B cell (primary cell): ENCODE results near the gene HJURP. TPM values are rescaled to one million over a fixed set of nuclear protein-coding genes. Genes with fewer than 3 reads are reported as not detected.

Experiments
- ATAC-seq: fragments of 200-7000 bp; cut with Tn5 transposase; one replicate; pipeline ENCODE4 v1.10.0; 2021; ENCODE audit warnings: low read depth, mild to moderate bottlenecking, moderate number of reproducible peaks, moderate library complexity
- CTCF ChIA-PET: fragments of 350-600 bp; sonication (Branson Sonifier 250); formaldehyde crosslinking; loops from one replicate; lab custom pipeline; 2021; ENCODE audit warnings: antibody characterized with exemption, inconsistent platforms; lab: Charles Lee
- POLR2A ChIA-PET: fragments of 350-600 bp; sonication (Branson Sonifier 250); formaldehyde crosslinking; loops from one replicate; lab custom pipeline; 2021; ENCODE audit warnings: antibody characterized with exemption; lab: Charles Lee
- DNase-seq: peaks from one replicate; pipeline ENCODE4 v3.0.0; 2013
- H2AFZ ChIP-seq: 2 replicates; pipeline ENCODE4 v1.6.1; 2012; ENCODE audit warnings: mild to moderate bottlenecking, low read depth, low read length; ENCODE audit not compliant: insufficient read depth, poor library complexity, severe bottlenecking
- H3K27ac ChIP-seq, 2 donors: 1 replicate in 1 of 2; 2 replicates in 1 of 2; pipeline ENCODE4 v1.5.1; 2012 to 2013; ENCODE audit warnings: low read length in 2 of 2, mild to moderate bottlenecking in 2 of 2, moderate library complexity in 1 of 2
- H3K27me3 ChIP-seq, 4 experiments: fragments of 200-600 bp in 1 of 4; sonication (generic) in 1 of 4; replicated peaks in 1 of 4; 1 replicate in 2 of 4; 2 replicates in 2 of 4; pipeline versions ENCODE4 v1.6.1 to v1.7.0; 2013 to 2016; ENCODE audit warnings: low read length in 3 of 4, mild to moderate bottlenecking in 2 of 4, mixed read lengths in 1 of 4, moderate library complexity in 1 of 4; ENCODE audit not compliant: insufficient read depth in 4 of 4, control insufficient read depth in 3 of 4; ENCODE audit errors: control extremely low read depth in 1 of 4
- H3K36me3 ChIP-seq, 2 experiments: replicated peaks in 1 of 2; 1 replicate in 1 of 2; 2 replicates in 1 of 2; pipeline versions ENCODE4 v1.6.1 to v1.7.1; 2013; ENCODE audit warnings: low read length in 1 of 2; ENCODE audit not compliant: insufficient read depth in 2 of 2, control insufficient read depth in 1 of 2; ENCODE audit errors: control extremely low read depth in 1 of 2, extremely low read depth in 1 of 2
- H3K4me1 ChIP-seq, 2 donors: fragments of 200-600 bp in 1 of 2; sonication (generic) in 1 of 2; 1 replicate in 1 of 2; 2 replicates in 1 of 2; pipeline versions ENCODE4 v1.5.1 to v1.6.1; 2013 to 2017; ENCODE audit warnings: low read length in 2 of 2; ENCODE audit not compliant: control insufficient read depth in 2 of 2, insufficient read depth in 2 of 2
- H3K4me2 ChIP-seq: replicated peaks from 2 replicates; pipeline ENCODE3; 2012; ENCODE audit warnings: mild to moderate bottlenecking, low read depth, low read length; ENCODE audit not compliant: poor library complexity, severe bottlenecking
- H3K4me3 ChIP-seq, 5 experiments: fragments of 200-600 bp in 1 of 5; sonication (generic) in 1 of 5; 1 replicate in 3 of 5; 2 replicates in 2 of 5; pipeline versions ENCODE4 v1.5.1 to v1.7.0; 2011 to 2016; ENCODE audit warnings: low read length in 4 of 5, mild to moderate bottlenecking in 4 of 5, low read depth in 2 of 5, control low read depth in 1 of 5, moderate library complexity in 1 of 5; ENCODE audit not compliant: insufficient read depth in 1 of 5; ENCODE audit errors: control extremely low read depth in 1 of 5, extremely low read depth in 1 of 5
- H3K79me2 ChIP-seq: fragments of 200-600 bp; sonication (generic); one replicate; pipeline ENCODE4 v1.6.0; 2016; ENCODE audit warnings: low read length; ENCODE audit not compliant: control insufficient read depth, insufficient read depth
- H3K9ac ChIP-seq: fragments of 200-600 bp; sonication (generic); 2 replicates; pipeline ENCODE4 v1.6.1; 2017; ENCODE audit warnings: mild to moderate bottlenecking, low read length, moderate library complexity
- H3K9me3 ChIP-seq, 3 donors: one replicate each; pipeline versions ENCODE4 v1.6.1 to v1.7.1; 2013; ENCODE audit warnings: low read length in 2 of 3; ENCODE audit not compliant: control insufficient read depth in 2 of 3, insufficient read depth in 1 of 3; ENCODE audit errors: control extremely low read depth in 1 of 3
- H4K20me1 ChIP-seq: 2 replicates; pipeline ENCODE4 v1.6.0; 2012; ENCODE audit warnings: mild to moderate bottlenecking, low read length; ENCODE audit not compliant: insufficient read depth, control insufficient read depth, poor library complexity, severe bottlenecking
- H3K27ac Mint-ChIP-seq: one replicate; pipeline ENCODE4 v1.8.0; 2021; ENCODE audit warnings: mixed read lengths
- H3K27me3 Mint-ChIP-seq: one replicate; pipeline ENCODE4 v1.8.0; 2021; ENCODE audit warnings: mixed read lengths
- H3K4me1 Mint-ChIP-seq: one replicate; pipeline ENCODE4 v1.8.0; 2021; ENCODE audit warnings: mixed read lengths
- H3K4me3 Mint-ChIP-seq: one replicate; pipeline ENCODE4 v1.8.0; 2021; ENCODE audit warnings: mixed read lengths
- H3K9me3 Mint-ChIP-seq: one replicate; pipeline ENCODE4 v1.8.0; 2022; ENCODE audit warnings: mixed read lengths; ENCODE audit not compliant: insufficient read depth
- CTCF ChIP-seq: fragments of 200-600 bp; IDR thresholded peaks from one replicate; pipeline ENCODE4 v1.8.0; 2022; ENCODE audit warnings: antibody characterized with exemption, mild to moderate bottlenecking
- EZH2 ChIP-seq: IDR thresholded peaks from 2 replicates; pipeline ENCODE4 v1.6.1; 2012; ENCODE audit warnings: borderline replicate concordance, low read depth, mild to moderate bottlenecking, moderate library complexity, low read length; ENCODE audit not compliant: insufficient read depth, poor library complexity, severe bottlenecking
- WGBS: methylation state at CpG from one replicate; pipeline ENCODE4 v1.1.5; 2013; ENCODE audit warnings: missing lambda C conversion rate; ENCODE audit not compliant: insufficient coverage; 5-methylcytosine and 5-hydroxymethylcytosine counted together
- intact Hi-C: fragments of 100-400 bp; cut with micrococcal nuclease; formaldehyde crosslinking; loops from one replicate; pipeline ENCODE4 v1.10.0; 2022
- polyA plus RNA-seq: library from polyadenylated mRNA; depleted of rRNA; stranded (reverse); fragments of >200 nt; gene quantifications from 2 replicates; pipeline ENCODE4 v1.2.3, GENCODE V29; 2012
- total RNA-seq, 2 donors: library from RNA; stranded (reverse); fragments of 120-200 nt in 1 of 2; gene quantifications; 1 replicate in 1 of 2; 2 replicates in 1 of 2; pipeline versions ENCODE4 v1.2.3 to v1.2.4, GENCODE V29; 2013 to 2022

The HJURP gene
- total and polyA plus RNA-seq, 2 donors (not counting 1 experiment from before 2014, with no cell fraction given), result 0.42 to 0.73 TPM

DNA sequence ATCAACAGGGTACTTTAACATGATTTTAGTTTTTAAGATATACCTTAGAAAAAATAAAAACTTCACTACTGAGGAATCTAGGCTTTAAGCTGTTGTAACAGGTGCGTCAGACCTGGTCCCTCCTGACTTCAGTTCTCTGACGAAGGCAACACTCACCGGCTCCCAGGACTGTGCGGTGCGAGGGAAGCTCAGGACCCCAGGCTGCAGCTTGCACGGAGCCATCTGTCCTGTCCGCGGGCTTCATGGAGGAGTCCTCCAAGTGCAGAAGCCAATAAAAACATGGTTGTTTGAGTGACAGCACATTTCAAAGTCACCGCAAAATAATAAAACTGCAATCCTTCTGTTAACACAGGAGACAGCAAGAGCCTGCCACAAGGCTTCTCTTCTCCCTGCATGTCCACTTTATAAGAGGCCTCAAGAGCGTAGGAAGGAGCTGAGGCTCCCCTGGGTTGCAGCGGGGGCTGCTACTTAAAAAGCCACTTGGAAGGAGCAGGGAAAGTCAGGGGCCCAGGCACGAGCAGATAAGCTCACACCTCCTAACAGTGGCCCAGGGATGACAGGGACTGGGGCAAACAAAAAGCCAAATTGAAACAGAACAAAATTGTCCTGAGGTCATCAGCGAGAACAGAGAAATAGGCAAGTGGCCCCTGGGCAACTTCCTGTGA is 4.6 kb downstream of the HJURP start:
- POLR2A ChIA-PET, result no interaction called here
- 98% methylated on average over 12 of the region's 13 CpGs for WGBS
- Histone ChIP-seq H3K4me1 (peaks cover under 1 to 11% of the 10 kb centered on the region in 2 donors), H3K27me3 (no peaks in the 10 kb centered on the region), H3K9ac (no peak overlapping the region), H3K4me2 (no peak overlapping the region), H3K79me2 (peaks cover 16% of the 10 kb centered on the region), H3K4me3 (no peak overlapping the region), H3K36me3 (no peaks in the 10 kb centered on the region), H2AFZ (no peak overlapping the region), H3K27ac (no peak overlapping the region), H4K20me1 (no peaks in the 10 kb centered on the region), H3K9me3 (no peaks in the 10 kb centered on the region)
- Mint-ChIP-seq H3K27ac (no peak overlapping the region), H3K9me3 (no peaks in the 10 kb centered on the region), H3K4me1 (peaks cover 16% of the 10 kb centered on the region), H3K27me3 (peaks cover 7% of the 10 kb centered on the region), H3K4me3 (no peak overlapping the region)
- no peak for DNase-seq
- intact Hi-C loops, result no loop called here
- ATAC-seq, result no peak
- TF ChIP-seq CTCF, result no peak
- TF ChIP-seq EZH2, result no peak
- CTCF ChIA-PET, result no interaction called here

DNA sequence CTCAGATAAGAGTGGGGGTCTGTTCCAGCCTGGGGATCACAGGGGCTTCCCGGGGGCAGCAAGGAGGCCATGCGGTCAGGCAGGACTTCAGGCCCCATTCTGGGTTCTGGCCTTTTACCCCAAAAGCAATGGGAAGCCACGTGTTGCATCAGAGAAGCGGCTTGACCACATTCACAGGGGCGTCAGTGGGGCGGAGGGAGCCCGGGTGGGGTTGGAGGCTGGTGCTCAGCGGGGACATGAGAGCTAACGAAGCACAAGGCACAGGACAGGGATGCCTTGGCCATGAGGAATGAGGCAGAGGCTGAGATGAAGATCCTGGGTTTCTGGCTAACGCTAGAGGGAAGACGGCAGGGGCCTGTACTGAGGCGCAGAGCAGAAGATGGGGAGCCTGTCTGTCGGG is 6.1 kb downstream of the HJURP start:
- H3K4me1 Mint-ChIP-seq, result peaks cover 6% of the 10 kb centered on the region
- DNase-seq, result no peak
- no peak overlapping the region for H3K27ac ChIP-seq
- no peaks in the 10 kb centered on the region for H4K20me1 ChIP-seq
- no peaks in the 10 kb centered on the region for H3K9me3 Mint-ChIP-seq
- H3K79me2 ChIP-seq, result peaks cover 16% of the 10 kb centered on the region
- H3K27ac Mint-ChIP-seq, result no peak overlapping the region
- H2AFZ ChIP-seq, result no peak overlapping the region
- ChIA-PET CTCF (no interaction called here), POLR2A (no interaction called here)
- intact Hi-C loops, result no loop called here
- H3K27me3 Mint-ChIP-seq, result peaks cover 4% of the 10 kb centered on the region
- H3K27me3 ChIP-seq, result no peaks in the 10 kb centered on the region
- no peak overlapping the region for H3K4me2 ChIP-seq
- no peaks in the 10 kb centered on the region for H3K36me3 ChIP-seq
- H3K9ac ChIP-seq, result no peak overlapping the region
- H3K9me3 ChIP-seq, result no peaks in the 10 kb centered on the region
- WGBS, result over 99% methylated on average over 13 of the region's 13 CpGs
- H3K4me1 ChIP-seq, result peaks cover 0 to under 1% of the 10 kb centered on the region in 2 donors
- no peak overlapping the region for H3K4me3 ChIP-seq
- TF ChIP-seq EZH2 (no peak), CTCF (no peak)
- no peak for ATAC-seq
- H3K4me3 Mint-ChIP-seq, result no peak overlapping the region
